GM10266 (cell line): ENCODE data around the gene C4orf33.

Experiments
- DNase-seq: peaks from one replicate; pipeline ENCODE4 v3.0.0; 2012; ENCODE audit errors: extremely low spot score
- TF ChIP-seq, protein P1 (sequence below): IDR thresholded peaks from 2 replicates; pipeline ENCODE4 v1.5.1; 2012; ENCODE audit warnings: mild to moderate bottlenecking, low read depth; ENCODE audit not compliant: control insufficient read depth, insufficient read depth; ENCODE audit errors: missing control alignments

C4orf33 gene

DNA sequence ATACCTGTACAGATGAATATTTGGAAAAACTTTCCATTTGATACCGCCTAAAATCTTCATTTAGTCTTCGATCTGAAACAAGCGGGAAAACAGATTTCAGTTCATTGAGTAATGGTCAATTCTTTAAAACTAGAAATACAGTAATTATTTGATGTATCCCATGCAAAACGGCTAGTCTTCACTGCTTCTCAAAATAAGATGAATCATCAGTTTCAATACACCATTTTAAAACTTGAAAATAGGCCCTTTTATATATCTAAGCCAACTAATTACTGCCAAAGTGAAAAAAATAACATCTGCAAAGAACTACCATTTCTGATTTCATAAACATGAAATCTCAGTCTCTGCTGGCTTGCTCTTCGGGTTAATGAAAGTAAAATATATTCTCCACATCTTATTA lies 13.7 kb upstream of the C4orf33 start:
- TF ChIP-seq, protein P1, sequence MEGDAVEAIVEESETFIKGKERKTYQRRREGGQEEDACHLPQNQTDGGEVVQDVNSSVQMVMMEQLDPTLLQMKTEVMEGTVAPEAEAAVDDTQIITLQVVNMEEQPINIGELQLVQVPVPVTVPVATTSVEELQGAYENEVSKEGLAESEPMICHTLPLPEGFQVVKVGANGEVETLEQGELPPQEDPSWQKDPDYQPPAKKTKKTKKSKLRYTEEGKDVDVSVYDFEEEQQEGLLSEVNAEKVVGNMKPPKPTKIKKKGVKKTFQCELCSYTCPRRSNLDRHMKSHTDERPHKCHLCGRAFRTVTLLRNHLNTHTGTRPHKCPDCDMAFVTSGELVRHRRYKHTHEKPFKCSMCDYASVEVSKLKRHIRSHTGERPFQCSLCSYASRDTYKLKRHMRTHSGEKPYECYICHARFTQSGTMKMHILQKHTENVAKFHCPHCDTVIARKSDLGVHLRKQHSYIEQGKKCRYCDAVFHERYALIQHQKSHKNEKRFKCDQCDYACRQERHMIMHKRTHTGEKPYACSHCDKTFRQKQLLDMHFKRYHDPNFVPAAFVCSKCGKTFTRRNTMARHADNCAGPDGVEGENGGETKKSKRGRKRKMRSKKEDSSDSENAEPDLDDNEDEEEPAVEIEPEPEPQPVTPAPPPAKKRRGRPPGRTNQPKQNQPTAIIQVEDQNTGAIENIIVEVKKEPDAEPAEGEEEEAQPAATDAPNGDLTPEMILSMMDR, result no peak
- no peak for DNase-seq

DNA sequence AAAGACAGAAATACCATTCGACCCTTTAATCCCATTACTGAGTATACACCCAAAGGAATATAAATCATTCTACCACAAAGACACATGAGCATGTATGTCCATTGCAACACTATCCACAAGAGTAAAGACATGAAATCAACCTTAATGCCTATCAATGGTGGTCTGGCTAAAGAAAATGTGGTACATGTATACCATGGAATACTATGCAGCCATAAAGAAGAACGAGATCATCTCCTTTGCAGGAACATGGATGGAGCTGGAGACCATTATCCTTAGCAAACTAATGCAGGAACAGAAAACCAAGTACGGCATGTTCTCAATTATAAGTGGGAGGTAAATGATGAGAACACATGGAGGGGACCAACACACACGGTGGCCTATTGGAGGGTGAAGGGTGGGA lies 10.5 kb upstream of the C4orf33 start:
- TF ChIP-seq, protein P1, result no peak
- DNase-seq, result no peak

DNA sequence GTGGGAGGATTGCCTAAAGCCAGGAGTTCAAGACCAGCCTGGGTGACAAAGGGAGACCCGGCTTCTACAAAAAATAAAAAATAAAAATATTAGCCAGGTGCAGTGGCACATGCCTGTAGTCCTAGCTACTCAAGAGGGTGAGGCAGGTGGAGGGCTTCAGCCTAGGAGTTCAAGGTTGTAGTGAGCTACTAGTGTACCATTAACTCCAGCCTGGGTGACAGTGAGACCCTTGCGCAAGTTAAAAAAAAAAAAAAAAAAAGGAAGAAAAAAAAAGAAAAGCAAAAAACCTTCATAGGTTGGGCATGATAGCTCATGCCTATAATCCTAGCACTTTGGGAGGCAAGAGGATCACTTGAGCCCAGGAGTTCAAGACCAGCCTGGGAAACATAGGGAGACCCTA lies 8.4 kb upstream of the C4orf33 start:
- DNase-seq, result no peak
- TF ChIP-seq, protein P1, result no peak

DNA sequence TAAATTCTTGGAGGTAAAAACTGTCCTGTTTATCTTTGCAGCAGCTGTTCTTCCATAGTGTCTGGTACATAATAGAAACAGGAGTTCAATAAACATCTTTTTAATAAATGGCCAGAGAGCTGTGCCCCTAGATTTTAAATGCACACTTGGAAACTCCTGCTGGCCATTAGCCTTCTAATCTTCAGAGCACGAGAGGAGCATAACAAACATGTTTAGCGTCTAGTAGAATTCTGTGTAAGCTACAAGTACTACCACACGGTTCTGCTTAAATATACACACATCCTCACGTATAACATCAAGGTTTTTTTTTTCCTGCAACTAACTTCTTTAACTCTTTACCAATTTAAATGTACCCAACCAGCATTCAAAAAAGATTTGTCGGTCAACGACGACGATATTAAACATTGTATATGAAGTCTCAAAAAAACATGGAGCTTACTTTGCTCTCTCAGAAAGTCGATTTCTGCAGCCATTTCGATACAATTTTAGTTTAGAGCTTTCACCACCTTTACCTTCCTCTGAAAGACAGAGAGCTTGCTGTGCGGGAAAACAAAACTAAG lies 3.2 kb upstream of the C4orf33 start:
- TF ChIP-seq, protein P1, result no peak
- DNase-seq, result no peak

DNA sequence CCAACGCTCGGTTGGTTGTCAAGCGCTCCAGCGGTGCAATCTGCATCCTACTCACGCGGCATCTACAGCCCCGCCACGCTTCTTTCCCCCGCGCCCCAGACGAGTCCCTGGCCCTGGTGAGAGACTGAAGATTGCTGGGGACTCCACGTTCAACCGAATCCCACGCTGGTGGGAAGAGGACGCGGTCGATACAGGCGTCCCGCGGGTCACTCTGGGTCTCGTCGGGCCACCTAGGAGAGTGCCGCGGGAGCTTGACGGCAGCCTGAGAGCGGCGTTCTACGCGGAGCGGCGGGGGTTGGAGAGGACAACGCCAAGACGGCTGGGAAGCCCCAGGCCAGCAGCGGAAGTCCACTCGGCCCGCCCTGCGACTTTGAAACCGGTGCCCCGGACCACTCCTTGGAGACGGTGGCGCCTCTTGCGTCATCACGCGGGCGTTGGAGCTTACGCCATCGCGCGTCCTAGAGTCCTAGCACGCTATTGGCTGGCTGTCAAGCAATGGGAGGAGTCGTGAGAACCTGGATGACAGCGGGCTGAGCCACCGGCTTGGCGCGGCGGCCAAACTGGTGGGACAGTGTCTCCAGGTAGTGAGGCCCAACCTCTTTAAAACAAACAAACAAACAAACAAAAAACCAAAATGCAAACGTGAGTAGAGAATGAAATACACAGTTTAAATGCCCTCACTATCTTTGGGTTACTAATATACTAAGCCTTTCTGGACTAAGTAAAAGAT lies 2.6 kb upstream of the C4orf33 start, which contains the start of gene SCLT1:
SCLT1 (minus strand) TSS at position 349 of the 730 bp plus-strand sequence. CDS start 436 bp downstream, outside the sequence.
- DNase-seq, result peak; percentile 86
- TF ChIP-seq, protein P1, result no peak

DNA sequence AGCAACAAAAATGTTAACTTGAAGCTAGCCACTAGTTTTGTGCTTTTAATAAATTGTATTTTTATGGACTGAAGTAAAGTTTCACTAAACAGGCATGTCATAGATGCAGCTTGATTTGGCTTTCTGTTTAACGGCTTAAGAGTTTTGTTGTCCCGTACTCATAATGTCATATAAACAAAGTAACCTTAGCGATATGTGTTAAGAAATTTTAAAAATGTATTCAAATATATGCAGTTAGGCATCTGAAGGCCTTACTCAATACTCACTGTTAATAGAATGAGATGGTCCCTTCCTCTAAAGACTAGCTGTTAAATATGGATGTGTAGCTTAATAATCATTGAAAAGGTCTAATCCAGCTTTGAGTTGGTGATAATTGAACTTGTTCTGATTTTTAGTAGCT lies 1.6 kb upstream of the C4orf33 start:
- TF ChIP-seq, protein P1, result no peak
- no peak for DNase-seq

DNA sequence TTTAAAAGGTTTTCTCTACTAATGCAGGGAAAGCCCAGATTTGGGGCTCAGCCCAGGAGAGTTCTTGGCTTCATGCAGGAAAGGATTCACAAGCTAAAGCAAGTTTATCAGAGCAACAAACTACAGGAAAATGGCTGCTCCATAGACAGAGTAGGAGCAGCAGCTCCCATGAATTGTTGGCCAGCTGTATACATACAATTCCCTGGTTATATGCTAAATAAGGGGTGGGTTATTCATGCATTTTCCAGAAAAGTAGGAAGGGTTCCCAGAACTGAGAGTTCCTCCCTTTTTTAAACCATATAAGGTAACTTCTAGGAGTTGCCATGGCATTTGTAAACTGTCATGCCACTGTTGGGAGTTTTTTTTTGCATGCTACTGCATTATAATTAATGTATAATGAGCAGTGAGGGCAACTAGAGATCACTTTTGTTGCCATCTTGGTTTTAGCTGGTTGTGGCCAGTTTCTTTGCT lies 2.6 kb downstream of the C4orf33 start:
- DNase-seq, result no peak
- TF ChIP-seq, protein P1, result no peak
